ENCODE results near the gene CCDC195.

Gene CCDC195

GRCh38 chr2:224716201-224716600, at the start of gene CCDC195:
CCDC195 (minus strand) TSS chr2:224716365; CDS start chr2:224716365, 0 bp downstream.
- no peak for DNase-seq (ENCODE audit: low spot score)

GRCh38 chr2:224764565-224765236, 48.5 kb upstream of the CCDC195 start:
- no peak for DNase-seq (ENCODE audit: low spot score)

- no peak for DNase-seq (ENCODE audit: low spot score)
Measured at GRCh38 chr2:224757934-224758548, 41.9 kb upstream of the CCDC195 start.

- no peak for DNase-seq (ENCODE audit: low spot score)
Measured at GRCh38 chr2:224753743-224754540, 37.8 kb upstream of the CCDC195 start.

- DNase-seq (ENCODE audit: low spot score) = no peak
Measured at GRCh38 chr2:224751996-224752698, 36.0 kb upstream of the CCDC195 start.

GRCh38 chr2:224749136-224749535, 33.0 kb upstream of the CCDC195 start:
- no peak for DNase-seq (ENCODE audit: low spot score)

- no peak for DNase-seq (ENCODE audit: low spot score)
Measured at GRCh38 chr2:224747765-224748164, 31.6 kb upstream of the CCDC195 start.

- DNase-seq (ENCODE audit: low spot score) = no peak
Measured at GRCh38 chr2:224736227-224736626, 20.1 kb upstream of the CCDC195 start.

- no peak for DNase-seq (ENCODE audit: low spot score)
Measured at GRCh38 chr2:224734949-224735348, 18.8 kb upstream of the CCDC195 start.

- DNase-seq (ENCODE audit: low spot score) = no peak
Measured at GRCh38 chr2:224731665-224732064, 15.5 kb upstream of the CCDC195 start.

GRCh38 chr2:224729435-224729834, 13.3 kb upstream of the CCDC195 start:
- no peak for DNase-seq (ENCODE audit: low spot score)

- DNase-seq (ENCODE audit: low spot score) = no peak
Measured at GRCh38 chr2:224724331-224724730, 8.2 kb upstream of the CCDC195 start.

GRCh38 chr2:224723586-224724217, 7.5 kb upstream of the CCDC195 start:
- DNase-seq (ENCODE audit: low spot score) = no peak

- no peak for DNase-seq (ENCODE audit: low spot score)
Measured at GRCh38 chr2:224722770-224723169, 6.6 kb upstream of the CCDC195 start.

GRCh38 chr2:224722250-224722649, 6.1 kb upstream of the CCDC195 start:
- no peak for DNase-seq (ENCODE audit: low spot score)

- DNase-seq (ENCODE audit: low spot score) = no peak
Measured at GRCh38 chr2:224716921-224717320, 756 bp upstream of the CCDC195 start.

GRCh38 chr2:224711859-224712665, 4.1 kb downstream of the CCDC195 start:
- no peak for DNase-seq (ENCODE audit: low spot score)

GRCh38 chr2:224711381-224711780, 4.8 kb downstream of the CCDC195 start:
- no peak for DNase-seq (ENCODE audit: low spot score)

- DNase-seq (ENCODE audit: low spot score) = no peak
Measured at GRCh38 chr2:224709301-224709700, 6.9 kb downstream of the CCDC195 start.

GRCh38 chr2:224694502-224694901, 21.7 kb downstream of the CCDC195 start:
- no peak for DNase-seq (ENCODE audit: low spot score)

- no peak for DNase-seq (ENCODE audit: low spot score)
Measured at GRCh38 chr2:224691563-224691962, 24.6 kb downstream of the CCDC195 start.

Measured in left forelimb (tissue), 1 donor.